Calu3 (cell line): ENCODE results near the gene THADA. TPM values are rescaled to one million over a fixed set of nuclear protein-coding genes. Genes with fewer than 3 reads are reported as not detected.
"Not testable (repeated sequence)": the region's sequence is repeated elsewhere in the genome, so short reads cannot be mapped to it uniquely, and the experiment has no call there.

Experiments used
- BruUV-seq: library from RNA; stranded (reverse); fragments of 400-500 nt; replicated peaks from 2 replicates; lab custom pipeline; 2021; lab: Mats Ljungman, UMichigan
- CTCF ChIA-PET: fragments of 300-600 bp; sonication (Branson Sonifier 250); formaldehyde crosslinking; loops from one replicate; lab custom pipeline; 2022; ENCODE audit warnings: antibody characterized with exemption; lab: Charles Lee
- DNase-seq: peaks from one replicate; pipeline ENCODE4 v3.0.0; 2022
- H3K27ac Mint-ChIP-seq: one replicate; pipeline ENCODE4 v1.8.0; 2022; ENCODE audit warnings: mixed read lengths; ENCODE audit not compliant: unreplicated experiment
- H3K27me3 Mint-ChIP-seq: one replicate; pipeline ENCODE4 v1.8.0; 2022; ENCODE audit warnings: mixed read lengths; ENCODE audit not compliant: unreplicated experiment
- H3K36me3 Mint-ChIP-seq: one replicate; pipeline ENCODE4 v1.8.0; 2022; ENCODE audit warnings: mild to moderate bottlenecking, moderate library complexity, mixed read lengths; ENCODE audit not compliant: insufficient read depth, unreplicated experiment
- H3K4me1 Mint-ChIP-seq: one replicate; pipeline ENCODE4 v1.8.0; 2022; ENCODE audit warnings: mild to moderate bottlenecking, low read depth, mixed read lengths; ENCODE audit not compliant: unreplicated experiment
- H3K4me3 Mint-ChIP-seq: one replicate; pipeline ENCODE4 v1.8.0; 2022; ENCODE audit warnings: mild to moderate bottlenecking, low read depth, moderate library complexity, mixed read lengths; ENCODE audit not compliant: unreplicated experiment
- H3K9me3 Mint-ChIP-seq: one replicate; pipeline ENCODE4 v1.8.0; 2022; ENCODE audit warnings: low read depth, mixed read lengths; ENCODE audit not compliant: unreplicated experiment
- intact Hi-C: fragments of 100-400 bp; cut with micrococcal nuclease; formaldehyde crosslinking; loops from one replicate; pipeline ENCODE4 v1.10.0; 2022; ENCODE audit not compliant: unreplicated experiment
- total RNA-seq: library from RNA; stranded (reverse); gene quantifications from 2 replicates; pipeline ENCODE4 v1.2.3, GENCODE V29; 2022
- TF ChIP-seq, protein P1 (sequence below): fragments of 200-600 bp; IDR thresholded peaks from one replicate; pipeline ENCODE4 v1.8.0; 2022; ENCODE audit warnings: antibody characterized with exemption; ENCODE audit not compliant: unreplicated experiment

The THADA gene
- total RNA-seq, 1 experiment from 2014 or later: 35.5 TPM

DNA sequence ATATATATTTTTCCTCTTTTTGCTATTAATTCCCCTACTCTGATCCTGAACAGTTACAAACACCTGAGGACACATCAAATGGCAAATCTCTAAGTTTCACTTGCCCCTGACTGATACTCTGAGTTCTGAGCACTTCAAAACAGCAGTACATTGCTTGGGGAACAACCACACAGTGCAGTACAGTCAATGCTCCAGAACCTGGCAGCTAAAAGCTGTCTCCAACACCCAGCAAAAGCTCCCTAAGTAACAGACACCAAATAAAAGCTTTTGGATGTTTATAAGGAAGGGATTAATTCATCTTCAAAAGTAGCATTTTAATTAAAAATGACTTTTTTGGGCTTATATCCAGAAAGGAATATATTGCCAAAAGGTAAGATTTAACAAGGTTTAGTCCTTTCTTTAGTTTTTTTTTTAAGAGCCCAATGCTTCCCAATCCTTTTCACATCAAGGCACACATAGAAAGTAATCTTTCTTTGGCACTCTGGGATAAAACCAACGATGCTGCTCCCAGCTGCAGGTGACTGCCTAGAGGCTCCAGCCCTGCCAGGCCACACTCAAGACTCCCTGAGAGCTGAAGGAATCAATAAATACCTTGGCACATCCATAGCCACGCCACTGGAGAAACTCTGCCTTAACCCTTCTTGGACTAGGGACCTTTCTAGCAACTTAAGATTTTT is 204.5 kb downstream of the THADA start:
- DNase-seq: no peak
- CTCF ChIA-PET: no interaction called here
- Mint-ChIP-seq H3K9me3 (no peaks in the 10 kb centered on the region), H3K27me3 (no peaks in the 10 kb centered on the region), H3K4me3 (no peak overlapping the region), H3K27ac (no peak overlapping the region), H3K36me3 (peaks cover 4% of the 10 kb centered on the region), H3K4me1 (peaks cover 37% of the 10 kb centered on the region)
- BruUV-seq: no TSS peak
- intact Hi-C loops: no loop called here
- TF ChIP-seq, protein P1, sequence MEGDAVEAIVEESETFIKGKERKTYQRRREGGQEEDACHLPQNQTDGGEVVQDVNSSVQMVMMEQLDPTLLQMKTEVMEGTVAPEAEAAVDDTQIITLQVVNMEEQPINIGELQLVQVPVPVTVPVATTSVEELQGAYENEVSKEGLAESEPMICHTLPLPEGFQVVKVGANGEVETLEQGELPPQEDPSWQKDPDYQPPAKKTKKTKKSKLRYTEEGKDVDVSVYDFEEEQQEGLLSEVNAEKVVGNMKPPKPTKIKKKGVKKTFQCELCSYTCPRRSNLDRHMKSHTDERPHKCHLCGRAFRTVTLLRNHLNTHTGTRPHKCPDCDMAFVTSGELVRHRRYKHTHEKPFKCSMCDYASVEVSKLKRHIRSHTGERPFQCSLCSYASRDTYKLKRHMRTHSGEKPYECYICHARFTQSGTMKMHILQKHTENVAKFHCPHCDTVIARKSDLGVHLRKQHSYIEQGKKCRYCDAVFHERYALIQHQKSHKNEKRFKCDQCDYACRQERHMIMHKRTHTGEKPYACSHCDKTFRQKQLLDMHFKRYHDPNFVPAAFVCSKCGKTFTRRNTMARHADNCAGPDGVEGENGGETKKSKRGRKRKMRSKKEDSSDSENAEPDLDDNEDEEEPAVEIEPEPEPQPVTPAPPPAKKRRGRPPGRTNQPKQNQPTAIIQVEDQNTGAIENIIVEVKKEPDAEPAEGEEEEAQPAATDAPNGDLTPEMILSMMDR: no peak

GRCh38 chr2:43389581-43390466 is 206.0 kb downstream of the THADA start:
- CTCF ChIA-PET: no interaction called here
- intact Hi-C loops: no loop called here
- Mint-ChIP-seq H3K4me1 (peaks cover 37% of the 10 kb centered on the region), H3K9me3 (no peaks in the 10 kb centered on the region), H3K27me3 (no peaks in the 10 kb centered on the region), H3K27ac (no peak overlapping the region), H3K36me3 (peaks cover 4% of the 10 kb centered on the region), H3K4me3 (no peak overlapping the region)
- TF ChIP-seq, protein P1: no peak
- no peak for DNase-seq
- no TSS peak for BruUV-seq

DNA sequence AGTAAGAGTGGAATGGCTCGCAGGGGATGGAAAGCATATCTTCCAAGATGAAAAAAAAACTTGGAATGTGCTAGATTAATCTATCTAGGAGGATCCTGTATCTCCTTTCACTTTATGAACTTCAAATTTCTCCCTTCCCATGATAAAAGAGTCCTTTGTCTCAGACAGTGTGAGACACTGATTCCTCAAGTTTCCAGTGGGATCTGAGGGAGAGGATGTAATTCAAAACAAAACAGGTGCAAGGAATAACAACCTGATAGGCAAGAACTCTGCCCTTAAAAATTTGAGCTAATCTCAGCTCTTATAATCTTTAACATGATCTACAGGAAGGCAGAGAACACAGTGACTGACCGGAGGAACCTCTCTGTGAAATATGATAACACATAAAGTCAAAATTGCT is 207.5 kb downstream of the THADA start:
- CTCF ChIA-PET: no interaction called here
- H3K4me3 Mint-ChIP-seq: no peak overlapping the region
- BruUV-seq: no TSS peak
- no peaks in the 10 kb centered on the region for H3K27me3 Mint-ChIP-seq
- DNase-seq: no peak
- no peak overlapping the region for H3K27ac Mint-ChIP-seq
- TF ChIP-seq, protein P1: no peak
- H3K9me3 Mint-ChIP-seq: no peaks in the 10 kb centered on the region
- intact Hi-C loops: no loop called here
- H3K36me3 Mint-ChIP-seq: peaks cover 4% of the 10 kb centered on the region
- peaks cover 37% of the 10 kb centered on the region for H3K4me1 Mint-ChIP-seq

DNA sequence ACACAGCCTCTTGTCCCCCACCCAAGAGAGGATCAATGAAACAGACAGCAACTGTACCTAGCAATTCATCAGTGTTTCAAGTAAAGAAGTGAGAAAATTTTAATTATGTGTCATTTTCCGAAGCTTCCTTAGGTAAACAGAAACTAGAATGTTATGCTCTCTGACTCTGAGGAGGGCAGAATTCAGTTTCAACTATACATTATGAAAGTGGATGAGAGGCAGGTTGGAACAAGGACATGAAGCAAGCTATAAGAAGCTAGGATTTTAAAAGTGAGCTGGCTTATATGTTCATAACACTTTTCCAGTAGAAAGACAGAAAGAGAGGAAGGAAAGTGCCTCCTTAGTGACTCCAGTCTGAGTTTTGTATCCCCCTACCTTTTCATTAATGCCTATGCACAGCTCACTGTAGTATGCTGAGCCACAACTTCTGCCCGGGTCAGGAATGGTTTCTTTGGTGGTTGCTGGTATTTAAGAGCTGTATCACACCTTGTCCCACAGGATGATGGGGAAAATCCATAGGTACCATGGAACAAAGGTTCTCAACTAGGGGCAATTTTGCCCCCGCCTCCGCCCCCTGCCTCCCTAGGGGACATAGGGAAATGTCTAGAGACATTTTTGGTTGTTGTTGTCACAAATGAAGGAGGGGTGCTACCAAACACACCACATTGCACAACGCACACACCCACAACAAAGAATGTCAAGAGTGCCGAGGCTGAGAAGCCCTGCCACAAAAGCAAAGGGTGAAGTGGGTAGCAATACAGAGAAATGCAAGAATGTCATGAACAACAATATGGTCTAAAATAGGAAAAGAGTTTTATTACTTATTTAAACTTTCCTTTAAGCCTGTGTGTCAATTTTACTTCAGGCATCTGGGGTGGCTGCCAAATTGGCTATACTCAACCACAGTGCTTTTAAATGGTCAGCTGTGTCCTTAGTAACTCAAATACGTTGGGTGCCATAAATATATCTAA is 208.5 kb downstream of the THADA start:
- Mint-ChIP-seq H3K4me3 (no peak overlapping the region), H3K4me1 (peaks cover 32% of the 10 kb centered on the region), H3K27me3 (no peaks in the 10 kb centered on the region), H3K36me3 (peaks cover 3% of the 10 kb centered on the region), H3K9me3 (no peaks in the 10 kb centered on the region), H3K27ac (no peak overlapping the region)
- BruUV-seq: no TSS peak
- CTCF ChIA-PET: no interaction called here
- TF ChIP-seq, protein P1: no peak
- DNase-seq: no peak
- intact Hi-C loops: no loop called here

DNA sequence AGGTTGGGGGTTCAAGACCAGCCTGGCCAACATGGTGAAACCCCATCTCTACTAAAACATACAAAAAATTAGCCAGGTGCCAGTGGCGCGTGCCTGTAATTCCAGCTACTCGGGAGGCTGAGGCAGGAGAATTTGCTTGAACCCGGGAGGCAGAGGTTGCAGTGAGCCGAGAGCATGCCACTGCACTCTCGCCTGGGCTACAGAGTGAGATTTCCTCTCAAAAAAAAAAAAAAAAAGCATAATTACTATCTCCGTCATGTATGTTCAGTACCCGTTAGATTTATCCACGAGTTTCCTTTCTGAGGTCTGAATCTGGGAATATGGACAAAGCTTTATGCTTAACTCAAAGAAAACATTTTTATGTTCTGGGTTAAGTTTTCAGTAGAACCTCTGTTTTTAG is 209.2 kb downstream of the THADA start:
- H3K36me3 Mint-ChIP-seq, intact Hi-C loops, H3K9me3 Mint-ChIP-seq, H3K27ac Mint-ChIP-seq, DNase-seq, CTCF ChIA-PET, BruUV-seq, H3K27me3 Mint-ChIP-seq, H3K4me3 Mint-ChIP-seq: not testable (repeated sequence)
- peaks cover 25% of the 10 kb centered on the region for H3K4me1 Mint-ChIP-seq
